Measurements from ENCODE around the gene MTHFR.
"Not testable (repeated sequence)": the region's sequence is repeated elsewhere in the genome, so short reads cannot be mapped to it uniquely, and the experiment has no call there.

Gene MTHFR

GRCh38 chr1:11833497-11833896 lies 27.7 kb upstream of the MTHFR start:
- DNase-seq (ENCODE audit: low spot score), result no peak

GRCh38 chr1:11831945-11832725 lies 26.4 kb upstream of the MTHFR start:
- DNase-seq (ENCODE audit: low spot score), result no peak

GRCh38 chr1:11828511-11828910 lies 22.7 kb upstream of the MTHFR start:
- DNase-seq (ENCODE audit: low spot score), result no peak

GRCh38 chr1:11826946-11827345 lies 21.2 kb upstream of the MTHFR start:
- no peak for DNase-seq (ENCODE audit: low spot score)

- DNase-seq (ENCODE audit: low spot score), result no peak
Observed at GRCh38 chr1:11825131-11825530, 19.4 kb upstream of the MTHFR start.

GRCh38 chr1:11823366-11824137 lies 17.8 kb upstream of the MTHFR start:
- DNase-seq (ENCODE audit: low spot score), result no peak

- DNase-seq (ENCODE audit: low spot score), result no peak
Observed at GRCh38 chr1:11822091-11822490, 16.3 kb upstream of the MTHFR start.

- DNase-seq (ENCODE audit: low spot score), result no peak
Observed at GRCh38 chr1:11817192-11817591, 11.4 kb upstream of the MTHFR start.

- no peak for DNase-seq (ENCODE audit: low spot score)
Observed at GRCh38 chr1:11813021-11813420, 7.3 kb upstream of the MTHFR start.

- no peak for DNase-seq (ENCODE audit: low spot score)
Observed at GRCh38 chr1:11807133-11807532, 1.4 kb upstream of the MTHFR start.

GRCh38 chr1:11806307-11806936 lies 658 bp upstream of the MTHFR start:
- no peak for DNase-seq (ENCODE audit: low spot score)

GRCh38 chr1:11804666-11805421 lies 920 bp downstream of the MTHFR start:
- DNase-seq (ENCODE audit: low spot score), result no peak

GRCh38 chr1:11803924-11804665 lies 1.7 kb downstream of the MTHFR start:
- DNase-seq (ENCODE audit: low spot score), result not testable (repeated sequence)

GRCh38 chr1:11802973-11803885 lies 2.5 kb downstream of the MTHFR start:
- peak; percentile 92 for DNase-seq (ENCODE audit: low spot score)

GRCh38 chr1:11802616-11802972 lies 3.2 kb downstream of the MTHFR start:
- no peak for DNase-seq (ENCODE audit: low spot score)

- DNase-seq (ENCODE audit: low spot score), result no peak
Observed at GRCh38 chr1:11800756-11801433, 4.9 kb downstream of the MTHFR start.

- DNase-seq (ENCODE audit: low spot score), result no peak
Observed at GRCh38 chr1:11800391-11800755, 5.4 kb downstream of the MTHFR start.

- no peak for DNase-seq (ENCODE audit: low spot score)
Observed at GRCh38 chr1:11799896-11800295, 5.9 kb downstream of the MTHFR start.

GRCh38 chr1:11799099-11799498 lies 6.7 kb downstream of the MTHFR start:
- DNase-seq (ENCODE audit: low spot score), result no peak

Measured in left forelimb (tissue), 1 donor.